Spleen (tissue), 7 donors: ENCODE data around the gene TMEM132C.

ENCODE experiments used
- CTCF ChIP-seq, 11 experiments: fragments of 200-600 bp in 7 of 11; fragments of 450-650 bp in 4 of 11; sonication (generic) in 4 of 11; IDR thresholded peaks in 8 of 11; conservative IDR thresholded peaks in 3 of 11; 1 replicate in 7 of 11; 2 replicates in 4 of 11; pipeline versions ENCODE4 v1.4.0 to v1.8.0; 2016 to 2021; ENCODE audit warnings: antibody characterized with exemption in 11 of 11, inconsistent platforms in 4 of 11, mild to moderate bottlenecking in 1 of 11
- POLR2A ChIP-seq, 3 donors: fragments of 450-650 bp; IDR thresholded peaks; one replicate each; pipeline ENCODE4 v1.5.1; 2017; ENCODE audit warnings: antibody characterized with exemption in 3 of 3, mild to moderate bottlenecking in 1 of 3
- POLR2AphosphoS5 ChIP-seq, 3 donors: sonication (generic); formaldehyde crosslinking; IDR thresholded peaks; one replicate each; pipeline ENCODE4 v1.5.1; 2017; ENCODE audit warnings: antibody characterized with exemption in 3 of 3
- donor health status: DM: no; HTN: no; CAD: no; lungs with moderate emphysema.
- donor health status: DM: no; HTN: no; CAD: no.
- donor health status: DM: no; HTN: no; CAD: no.

- TF ChIP-seq CTCF (IDR thresholded peaks at IDR 0.05 in 8 of 11, conservative IDR thresholded peaks at IDR 0.05 in 3 of 11): no peak
- no peak for TF ChIP-seq POLR2A (IDR thresholded peaks at IDR 0.05)
- TF ChIP-seq POLR2AphosphoS5 (IDR thresholded peaks at IDR 0.05): no peak
These were observed 305.2 kb downstream of the TMEM132C start for GRCh38 chr12:128571906-128572810.
